SKM-1 treated with dmso at 0.1 percent for 144 hours (cell line): ENCODE data around the gene ORM2.

Experiments used
- DNase-seq: peaks from one replicate; lab custom pipeline; 2025; ENCODE audit not compliant: unreplicated experiment; lab: John Stamatoyannopoulos, UW

Gene ORM2

GRCh38 chr9:114291886-114292590 lies 37.6 kb upstream of the ORM2 start:
- no peak for DNase-seq

DNA sequence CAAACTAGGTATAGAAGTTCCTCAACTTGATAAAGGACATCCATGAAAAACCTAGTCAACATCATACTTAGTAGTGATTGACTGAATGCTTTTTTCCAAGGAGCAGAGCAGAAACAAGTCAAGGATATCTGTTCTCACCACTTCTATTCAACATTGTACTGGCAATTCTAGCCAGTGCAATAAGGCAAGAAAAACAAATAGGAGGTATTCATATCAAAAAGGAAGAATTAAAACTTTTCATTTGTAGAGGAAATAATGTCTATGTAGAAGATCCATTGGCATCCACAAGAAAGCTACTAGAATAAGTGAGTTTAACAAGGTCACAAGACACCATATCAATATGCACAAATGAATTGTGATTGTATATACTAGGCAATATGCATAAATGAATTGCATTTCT lies 35.0 kb upstream of the ORM2 start:
- no peak for DNase-seq

GRCh38 chr9:114296338-114296737 lies 33.3 kb upstream of the ORM2 start:
- no peak for DNase-seq

GRCh38 chr9:114299286-114300152 lies 30.1 kb upstream of the ORM2 start:
- DNase-seq = no peak

- DNase-seq = no peak
Measured at GRCh38 chr9:114300153-114300845, 29.4 kb upstream of the ORM2 start.

- DNase-seq = no peak
Measured at GRCh38 chr9:114300846-114301797, 28.5 kb upstream of the ORM2 start.

DNA sequence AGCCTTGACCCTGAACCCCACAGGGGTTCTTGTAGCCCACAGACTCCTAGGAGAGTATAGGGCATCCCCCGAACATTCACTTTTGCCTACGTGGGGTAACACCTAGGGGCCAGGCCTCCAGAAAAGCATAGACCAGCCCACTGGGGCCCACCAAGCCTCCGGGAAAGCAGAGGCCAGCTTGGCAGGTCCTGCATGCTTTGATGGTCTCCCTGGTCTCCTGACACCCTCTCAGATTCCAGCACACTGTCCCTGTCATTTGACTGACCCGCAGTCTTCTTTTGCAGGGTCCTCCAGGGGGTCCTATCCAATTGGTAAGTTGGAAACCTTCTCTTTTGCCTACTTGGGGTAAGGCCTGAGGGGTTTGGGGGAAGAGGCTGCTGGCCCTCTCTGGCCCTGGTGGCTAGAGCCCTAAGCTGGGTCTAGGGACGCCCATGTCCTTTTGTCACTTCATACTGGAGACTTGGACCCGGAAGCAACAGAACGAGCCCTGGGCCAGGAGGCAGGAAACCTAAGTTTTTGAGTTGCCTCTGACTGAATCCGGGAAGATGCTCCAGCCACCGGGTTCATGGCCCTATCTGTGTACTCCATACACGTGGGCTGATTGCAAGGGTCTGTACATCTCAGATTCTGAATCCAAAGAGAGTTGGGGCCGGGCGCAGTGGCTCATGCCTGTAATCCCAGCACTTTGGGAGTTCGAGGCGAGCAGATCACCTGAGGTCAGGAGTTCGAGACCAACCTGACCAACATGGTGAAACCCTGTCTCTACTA lies 27.7 kb upstream of the ORM2 start:
- no peak for DNase-seq

DNA sequence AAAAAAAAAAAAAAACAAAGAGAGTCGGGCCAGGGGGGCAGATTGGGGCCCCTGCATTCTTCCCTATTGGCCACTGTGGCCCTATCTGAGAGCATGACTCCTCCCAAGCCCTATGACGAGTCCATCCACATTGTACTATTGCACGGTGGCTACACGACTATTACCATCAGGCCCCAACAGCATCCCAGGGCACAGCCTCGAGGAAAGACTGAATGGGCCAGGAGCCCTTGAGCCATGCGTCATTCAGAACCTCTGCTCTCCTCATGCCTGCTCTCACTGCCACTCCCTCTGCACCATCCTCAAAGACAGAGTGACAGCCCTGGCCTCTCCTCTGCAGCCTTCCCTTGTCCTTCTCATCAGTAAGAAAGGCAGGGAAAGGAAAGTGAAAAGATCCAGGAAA lies 26.9 kb upstream of the ORM2 start:
- no peak for DNase-seq

GRCh38 chr9:114303571-114303970 lies 26.1 kb upstream of the ORM2 start:
- no peak for DNase-seq

DNA sequence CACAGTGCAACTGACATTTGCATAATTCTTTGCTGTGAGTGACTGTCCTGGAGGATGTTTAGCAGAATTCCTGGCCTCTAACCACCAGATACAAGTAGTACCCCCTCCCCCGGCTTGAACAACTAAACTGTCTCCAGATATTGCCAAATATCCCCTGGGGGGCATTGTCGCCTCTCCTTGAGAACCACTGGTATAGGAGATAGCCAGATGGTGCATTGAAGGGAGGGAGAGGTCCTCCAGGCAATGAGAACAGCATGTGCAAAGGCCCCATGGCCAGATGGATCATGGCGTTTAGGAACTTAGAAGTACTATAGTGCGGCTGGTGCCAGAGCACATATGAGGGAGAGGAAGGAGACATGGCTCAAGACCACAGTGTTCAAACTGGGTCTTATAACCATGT lies 25.7 kb upstream of the ORM2 start:
- no peak for DNase-seq

GRCh38 chr9:114304416-114305188 lies 25.1 kb upstream of the ORM2 start:
- no peak for DNase-seq

DNA sequence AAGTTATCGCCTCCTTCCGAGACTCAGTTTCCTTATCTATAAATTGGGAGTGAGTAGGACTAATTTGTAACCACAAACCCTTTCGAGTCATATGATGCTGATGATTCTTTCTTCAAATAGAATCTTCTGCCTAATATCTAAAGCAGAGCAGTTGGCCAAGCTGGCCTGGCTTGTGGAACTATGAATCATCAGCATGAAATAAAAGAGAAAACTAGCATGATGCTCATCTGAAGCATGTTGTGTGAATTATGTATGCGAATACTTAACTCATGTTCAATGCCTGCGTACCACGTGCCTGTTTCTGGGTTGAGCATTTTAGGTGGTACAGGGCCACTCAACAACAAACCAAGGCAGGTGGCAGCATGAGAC lies 21.8 kb upstream of the ORM2 start:
- no peak for DNase-seq

DNA sequence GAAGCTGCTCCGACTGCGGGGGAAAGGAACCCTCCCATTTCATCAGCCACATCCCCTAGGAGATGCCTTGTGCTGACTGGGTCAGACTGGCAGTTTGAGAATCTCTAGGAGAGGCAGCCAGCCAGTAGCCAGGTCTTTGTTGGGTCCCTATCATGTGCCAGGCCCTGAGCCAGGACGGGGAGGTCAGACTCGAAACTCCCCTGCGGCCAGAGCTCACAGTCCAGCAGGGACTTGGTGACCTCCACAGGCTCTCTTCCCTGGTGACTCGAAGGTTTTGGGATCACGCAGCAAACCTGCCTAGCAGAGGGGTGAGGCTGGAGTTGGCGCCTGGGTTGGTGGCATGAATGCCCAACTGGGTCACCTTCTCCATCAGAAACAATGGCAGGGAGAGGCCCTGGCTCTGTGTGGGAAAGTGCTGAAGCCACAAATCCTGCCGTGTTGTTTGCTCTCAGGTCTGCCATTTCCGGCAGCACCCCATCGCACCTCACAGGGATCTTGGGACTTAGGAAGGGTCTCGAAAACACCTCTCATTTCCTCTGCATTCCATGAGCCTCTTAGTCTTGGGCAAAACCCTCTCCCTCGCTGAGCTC lies 21.2 kb upstream of the ORM2 start:
- DNase-seq = no peak

- no peak for DNase-seq
Measured at GRCh38 chr9:114309096-114309495, 20.6 kb upstream of the ORM2 start.

GRCh38 chr9:114310471-114311450 lies 18.9 kb upstream of the ORM2 start:
- no peak for DNase-seq

DNA sequence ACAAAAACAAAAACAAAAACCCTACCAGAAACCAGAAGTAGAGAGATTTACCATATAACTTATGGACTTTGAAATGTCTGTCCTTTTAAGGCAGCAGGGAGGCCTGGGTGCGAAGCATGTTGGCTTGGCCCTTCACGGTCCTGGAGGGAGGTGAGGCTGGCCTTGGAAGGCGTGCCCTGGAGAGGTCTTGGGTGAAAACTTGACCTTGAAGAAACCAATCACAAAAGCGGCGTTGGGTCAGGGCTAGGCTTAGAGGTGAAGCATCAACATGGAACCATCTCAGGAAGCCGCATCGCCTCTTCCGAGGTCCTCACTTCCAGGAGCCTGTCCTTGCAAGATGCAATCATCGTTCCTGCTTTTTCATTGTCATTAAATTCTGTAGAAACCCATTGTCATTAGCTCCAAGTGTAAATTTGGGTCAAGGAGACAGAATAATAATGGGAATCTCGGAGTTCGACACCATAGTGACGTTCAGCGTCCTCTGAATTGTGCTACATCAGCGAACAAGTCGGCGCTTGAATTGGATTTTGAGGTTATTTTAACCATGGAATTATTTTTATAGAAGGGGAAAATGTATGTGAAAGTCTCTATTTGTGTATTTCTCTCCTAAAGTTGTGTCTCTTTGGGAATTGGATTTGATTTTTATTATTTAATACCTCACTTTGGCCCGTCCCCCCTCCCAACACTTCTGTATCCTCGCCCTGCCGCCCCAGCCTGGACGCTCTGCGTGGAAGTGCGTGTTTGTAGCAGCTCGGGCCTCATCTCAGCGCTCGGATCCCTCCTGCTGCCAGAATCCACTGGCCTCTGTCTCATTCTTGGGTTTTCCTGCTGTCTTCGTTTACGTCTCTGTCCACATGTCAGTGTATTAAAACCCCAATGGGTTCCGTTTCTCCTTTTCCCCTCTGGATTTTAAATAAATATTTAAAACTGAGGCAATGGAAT lies 17.8 kb upstream of the ORM2 start:
- DNase-seq = no peak

DNA sequence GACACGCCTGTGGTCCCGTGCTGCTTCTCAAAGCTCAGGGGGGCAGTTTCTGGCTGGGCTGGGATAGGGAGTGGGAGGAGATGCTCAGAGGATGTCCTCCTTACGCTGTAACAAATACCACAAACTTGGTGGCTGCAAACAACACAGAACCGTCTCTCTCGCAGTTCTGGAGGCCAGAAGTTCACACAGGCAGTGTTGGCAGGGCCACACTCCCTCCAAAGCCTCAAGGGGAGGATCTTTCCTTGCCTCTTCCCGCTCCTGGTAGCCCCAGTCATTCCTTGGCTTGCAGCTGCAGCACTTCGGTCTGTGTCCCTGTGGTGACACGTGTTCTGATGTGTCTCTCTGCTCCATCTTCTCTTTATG lies 17.2 kb upstream of the ORM2 start:
- DNase-seq = no peak
